Posterior vena cava (tissue), 2 donors: ENCODE measurements around the gene LCP1. TPM values are rescaled to one million over a fixed set of nuclear protein-coding genes. Genes with fewer than 3 reads are reported as not detected.
"Not testable (repeated sequence)": the region's sequence is repeated elsewhere in the genome, so short reads cannot be mapped to it uniquely, and the experiment has no call there.

Experiments
- DNase-seq: peaks from one replicate; pipeline ENCODE4 v3.0.0-alpha.2; 2020; ENCODE audit warnings: low spot score
- intact Hi-C, 2 donors: fragments of 100-400 bp; cut with DNase I; formaldehyde crosslinking; loops; one replicate each; pipeline versions ENCODE4 v1.14.1 to v1.14.2; 2022 to 2023
- long read RNA-seq, 2 donors: library from polyadenylated mRNA; unstranded; transcript quantifications; one replicate each; pipeline ENCODE4 v2.0.0, GENCODE V29; 2020 to 2021
- total RNA-seq, 2 donors: library from RNA; stranded (reverse); fragmentation: NEBNext Ultra II Directional; extraction: Animal tissue kit (Norgen Biotek cat#: 25700); gene quantifications; one replicate each; pipeline ENCODE4 v1.2.1, GENCODE V29; 2021
- donor health status: DM: yes; HTN: yes; CAD: no.
- donor health status: DM: yes; HTN: yes; CAD: no.

LCP1 gene, protein sequence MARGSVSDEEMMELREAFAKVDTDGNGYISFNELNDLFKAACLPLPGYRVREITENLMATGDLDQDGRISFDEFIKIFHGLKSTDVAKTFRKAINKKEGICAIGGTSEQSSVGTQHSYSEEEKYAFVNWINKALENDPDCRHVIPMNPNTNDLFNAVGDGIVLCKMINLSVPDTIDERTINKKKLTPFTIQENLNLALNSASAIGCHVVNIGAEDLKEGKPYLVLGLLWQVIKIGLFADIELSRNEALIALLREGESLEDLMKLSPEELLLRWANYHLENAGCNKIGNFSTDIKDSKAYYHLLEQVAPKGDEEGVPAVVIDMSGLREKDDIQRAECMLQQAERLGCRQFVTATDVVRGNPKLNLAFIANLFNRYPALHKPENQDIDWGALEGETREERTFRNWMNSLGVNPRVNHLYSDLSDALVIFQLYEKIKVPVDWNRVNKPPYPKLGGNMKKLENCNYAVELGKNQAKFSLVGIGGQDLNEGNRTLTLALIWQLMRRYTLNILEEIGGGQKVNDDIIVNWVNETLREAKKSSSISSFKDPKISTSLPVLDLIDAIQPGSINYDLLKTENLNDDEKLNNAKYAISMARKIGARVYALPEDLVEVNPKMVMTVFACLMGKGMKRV
- total RNA-seq: 10 to 100 TPM; 72.8 to 73.8 TPM
- long read RNA-seq, donor 1, transcript LCP1-201 (16 exons, 3,787 nt): major isoform, 5 of 8 reads
- long read RNA-seq, donor 1, partial matches to known transcripts: 1 of 8 reads
- long read RNA-seq, donor 1, other reads (novel, unspliced or antisense): 2 of 8 reads
- long read RNA-seq, donor 2, partial matches to known transcripts: 4 of 12 reads
- long read RNA-seq, donor 2, other reads (novel, unspliced or antisense): 7 of 12 reads

DNA sequence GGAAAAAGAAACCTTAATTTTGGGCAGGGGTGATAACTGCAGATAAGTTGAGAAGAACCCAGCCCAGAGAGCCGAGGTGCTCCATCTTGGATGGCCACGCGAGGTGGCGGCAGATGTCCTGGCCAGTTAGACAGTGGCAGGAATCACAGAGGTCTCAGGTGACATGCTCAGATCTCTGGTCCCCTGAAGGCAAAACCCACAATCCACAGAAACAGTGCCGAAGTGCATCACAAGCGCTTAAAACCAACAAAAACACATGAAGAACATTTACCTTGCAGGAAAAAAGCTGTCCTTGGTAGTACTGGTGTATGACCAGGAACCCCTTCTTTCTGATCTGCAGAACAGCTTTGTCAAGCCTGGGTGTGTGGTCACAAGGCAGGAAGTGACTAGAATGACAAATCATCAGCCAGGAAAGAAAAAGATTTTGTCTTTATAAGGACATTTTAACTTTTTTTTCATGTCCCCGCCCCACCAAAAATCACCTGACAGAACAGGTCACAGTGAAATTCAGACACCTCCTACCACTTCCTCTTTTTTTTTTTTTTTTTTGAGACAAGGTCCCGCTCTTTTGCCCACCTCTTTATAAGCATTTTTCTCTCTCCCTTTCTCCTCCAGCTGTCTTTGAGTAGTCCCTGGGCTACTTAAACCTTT lies at the start of gene LCP1:
Gene LCP1 (minus strand): TSS at position 338 of the 651 bp plus-strand sequence. CDS start 22,515 bp downstream, outside the sequence.
- no peak for DNase-seq
- intact Hi-C loops: no loop called here

GRCh38 chr13:46229251-46229650 lies 47.3 kb upstream of the LCP1 start:
- DNase-seq: no peak
- intact Hi-C loops: no loop called here

DNA sequence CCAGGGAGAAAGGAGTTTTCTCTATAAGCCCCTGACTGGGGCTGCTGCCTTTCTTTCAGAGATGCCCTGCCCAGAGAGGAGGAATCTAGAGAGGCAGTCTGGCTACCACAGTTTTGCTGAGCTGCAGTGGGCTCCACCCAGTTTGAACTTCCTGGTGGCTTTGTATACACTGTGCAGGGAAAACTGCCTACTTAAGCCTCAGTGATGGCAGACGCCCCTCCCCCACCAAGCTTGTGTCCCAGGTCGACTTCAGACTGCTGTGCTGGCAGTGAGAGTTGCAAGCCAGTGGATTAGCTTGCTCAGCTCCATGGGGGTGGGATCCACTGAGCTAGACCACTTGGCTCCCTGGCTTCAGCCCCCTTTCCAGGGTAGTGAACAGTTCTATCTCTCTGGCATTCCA lies 38.3 kb upstream of the LCP1 start:
- DNase-seq: peak; percentile 85
- intact Hi-C loops: not testable (repeated sequence)

GRCh38 chr13:46214741-46215140 lies 32.8 kb upstream of the LCP1 start:
- intact Hi-C loops, DNase-seq: not testable (repeated sequence)

DNA sequence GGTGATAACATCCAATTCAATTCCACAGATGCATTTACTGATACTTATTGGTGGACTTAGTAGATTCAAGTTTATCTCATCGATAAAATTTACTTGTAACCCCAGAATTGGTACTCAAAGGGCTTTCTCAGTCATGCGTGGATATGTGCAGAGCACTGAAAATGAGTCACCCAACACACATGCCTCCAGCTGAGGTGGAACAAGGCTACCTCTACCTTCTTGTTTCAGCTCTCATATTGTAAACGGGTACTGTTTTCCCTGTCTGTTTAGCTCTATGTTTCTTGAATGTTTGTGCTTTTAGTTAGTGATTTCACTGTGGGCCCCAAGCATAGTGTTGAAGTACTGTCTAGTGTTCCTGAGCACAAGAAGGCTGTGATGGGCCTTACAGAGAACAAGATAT lies 31.3 kb upstream of the LCP1 start:
- no peak for DNase-seq
- intact Hi-C loops: no loop called here

GRCh38 chr13:46211483-46212351 lies 29.7 kb upstream of the LCP1 start, which contains the start of gene LRRC63:
TSS of gene LRRC63 (plus strand) at chr13:46211928. CDS start at chr13:46213035, 1,107 bp downstream.
- intact Hi-C loops: no loop called here
- DNase-seq: peak; percentile 94

GRCh38 chr13:46211116-46211482 lies 29.1 kb upstream of the LCP1 start:
- no peak for DNase-seq
- intact Hi-C loops: no loop called here

GRCh38 chr13:46210362-46211083 lies 28.5 kb upstream of the LCP1 start:
- intact Hi-C loops: no loop called here
- DNase-seq: no peak

- no peak for DNase-seq
- intact Hi-C loops: no loop called here
These were observed 25.9 kb upstream of the LCP1 start for GRCh38 chr13:46207828-46208227.

DNA sequence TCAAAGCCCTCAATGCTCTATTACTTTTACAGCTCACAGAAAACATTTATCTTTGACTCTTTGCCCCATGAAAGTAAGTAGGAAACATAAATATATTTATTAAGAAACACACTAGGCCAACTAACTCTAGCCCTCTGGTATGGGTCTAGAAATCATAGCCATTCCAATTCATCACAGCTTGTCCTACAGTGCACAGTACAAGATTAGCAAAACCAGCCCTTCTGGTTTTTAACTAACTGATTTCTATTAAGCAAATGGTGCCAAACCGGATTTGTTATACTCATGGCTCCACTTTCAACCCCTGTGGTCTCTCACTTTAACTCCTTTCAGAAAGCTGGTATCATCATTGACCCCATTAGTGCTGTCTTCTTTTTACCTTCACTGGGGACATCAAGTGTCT lies 24.2 kb upstream of the LCP1 start:
- intact Hi-C loops: no loop called here
- DNase-seq: no peak

- intact Hi-C loops: no loop called here
- DNase-seq: no peak
These were observed 21.0 kb upstream of the LCP1 start for GRCh38 chr13:46202966-46203365.

DNA sequence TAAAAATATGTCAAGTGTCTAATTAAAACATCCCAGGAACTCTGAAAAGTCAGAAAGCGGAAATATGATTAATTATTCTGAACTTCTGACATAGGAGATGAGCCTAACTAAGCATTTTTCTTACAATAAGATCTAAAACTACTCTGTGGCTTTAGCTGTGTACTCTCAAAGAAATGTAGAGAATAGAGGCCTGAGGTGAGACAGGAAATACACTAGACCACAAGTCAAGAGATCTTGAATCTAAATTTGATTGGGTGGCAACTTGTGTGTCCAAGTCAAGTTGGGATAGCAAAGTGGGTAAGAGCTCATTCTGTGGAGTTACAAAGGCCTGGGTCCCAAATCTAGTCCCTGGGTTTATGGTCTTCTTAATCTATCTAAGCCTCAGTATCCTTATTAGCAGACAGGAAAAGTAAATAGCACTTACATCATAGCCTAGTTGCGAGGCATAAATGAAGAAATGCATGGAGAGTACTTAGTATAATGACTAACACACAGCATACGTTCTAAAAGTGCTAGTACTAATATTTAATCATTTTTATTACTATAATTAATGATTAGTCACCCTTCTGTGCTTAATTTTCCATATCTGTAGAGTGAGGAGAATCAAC lies 20.3 kb upstream of the LCP1 start:
- DNase-seq: no peak
- intact Hi-C loops: no loop called here

DNA sequence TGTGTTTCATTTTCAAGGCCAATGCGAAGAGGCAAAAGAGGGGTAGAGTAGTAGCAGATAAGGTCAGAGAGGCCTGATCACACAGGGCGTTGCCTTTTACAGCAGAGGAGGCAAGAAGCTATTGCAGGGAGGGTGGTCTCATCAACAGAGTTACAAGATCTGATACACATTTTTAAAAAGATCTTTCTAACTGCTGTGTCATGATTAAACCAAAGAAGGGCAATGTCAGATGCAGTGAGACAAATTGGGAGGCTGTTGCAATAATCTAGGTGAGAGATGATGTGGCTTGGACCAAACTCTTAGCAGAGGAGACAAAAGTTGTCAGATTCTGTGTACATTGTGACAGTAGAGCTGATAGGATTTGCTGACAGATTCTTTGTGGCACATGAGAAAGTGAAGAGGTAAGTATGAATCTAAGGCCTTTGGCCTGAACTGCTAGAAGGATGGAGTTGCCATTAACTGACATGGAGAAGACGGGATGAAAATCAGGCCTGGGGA lies 16.8 kb upstream of the LCP1 start:
- intact Hi-C loops: no loop called here
- DNase-seq: no peak

DNA sequence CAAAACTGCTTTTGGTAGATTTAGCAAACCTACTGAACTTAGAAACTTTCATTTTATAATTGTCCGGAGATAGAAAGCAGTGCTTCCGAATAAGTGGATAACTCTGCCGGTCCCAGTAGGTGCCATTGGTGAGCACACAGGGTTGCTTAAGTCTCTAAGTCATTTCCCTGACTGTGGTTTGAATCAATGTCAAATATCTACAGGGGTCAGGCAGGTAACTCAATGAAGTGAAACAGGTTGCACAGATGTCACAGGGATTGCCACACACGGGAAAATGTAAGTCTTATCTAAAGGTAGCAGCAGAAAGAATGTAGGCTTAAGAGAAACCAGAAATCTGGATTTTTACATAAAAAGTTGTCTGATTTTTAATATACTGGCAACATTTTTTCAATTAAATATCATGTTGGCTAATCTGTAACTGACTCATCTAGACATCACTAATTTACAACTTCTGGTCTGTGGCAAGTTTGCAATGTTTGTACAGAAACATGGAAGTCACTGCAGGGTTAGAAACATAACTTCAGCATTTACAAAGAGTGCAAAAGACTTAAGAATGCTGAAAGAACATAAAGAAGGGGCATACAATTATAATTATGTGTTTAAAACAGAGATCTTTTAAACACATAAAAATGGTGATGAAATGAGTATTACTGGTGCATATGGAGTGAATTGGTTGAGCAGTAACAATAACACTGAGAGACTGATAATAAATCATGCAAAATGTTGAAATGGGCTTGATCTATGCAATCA lies 15.5 kb upstream of the LCP1 start:
- no peak for DNase-seq
- intact Hi-C loops: no loop called here

GRCh38 chr13:46195016-46195415 lies 13.0 kb upstream of the LCP1 start:
- intact Hi-C loops: no loop called here
- no peak for DNase-seq

DNA sequence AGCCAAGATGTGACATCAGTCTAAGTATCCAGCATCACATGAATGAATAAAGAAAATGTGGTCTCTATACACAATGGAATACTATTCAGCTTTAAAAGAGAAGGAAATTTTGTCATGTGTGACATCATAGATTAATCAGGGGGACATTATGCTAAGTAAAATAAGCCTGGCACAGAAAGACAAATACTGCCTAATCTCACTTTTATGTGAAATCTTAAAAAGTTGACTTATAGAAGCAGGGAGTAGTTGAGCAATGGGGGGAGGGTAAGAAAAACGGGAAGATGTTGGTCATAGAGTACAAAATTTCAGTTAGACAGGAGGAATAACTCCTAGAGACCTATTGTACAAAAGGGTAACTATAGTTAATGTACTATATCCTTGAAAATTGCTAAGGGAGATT lies 10.4 kb upstream of the LCP1 start:
- intact Hi-C loops: no loop called here
- no peak for DNase-seq

DNA sequence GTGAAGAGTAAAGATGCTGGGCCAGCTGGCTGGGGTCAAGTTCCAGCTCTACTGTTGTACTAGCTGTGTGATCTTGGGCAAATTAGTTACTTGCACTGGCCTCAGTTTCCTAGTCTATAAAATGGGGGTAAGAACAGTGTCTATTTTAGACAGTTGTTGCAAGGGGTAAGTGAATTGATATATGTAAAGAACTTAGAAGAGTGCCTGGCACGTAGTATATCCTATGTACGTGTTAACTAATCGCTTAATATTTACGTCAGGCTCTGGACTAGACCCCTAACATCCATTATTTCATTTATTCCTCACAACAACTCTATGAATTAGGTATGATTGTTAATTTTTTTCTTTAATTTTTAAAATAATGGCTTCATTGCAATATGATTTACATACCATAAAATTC lies 3.7 kb upstream of the LCP1 start:
- intact Hi-C loops: no loop called here
- DNase-seq: no peak
